Measurements from ENCODE around the gene LRRC7.

Gene LRRC7

DNA sequence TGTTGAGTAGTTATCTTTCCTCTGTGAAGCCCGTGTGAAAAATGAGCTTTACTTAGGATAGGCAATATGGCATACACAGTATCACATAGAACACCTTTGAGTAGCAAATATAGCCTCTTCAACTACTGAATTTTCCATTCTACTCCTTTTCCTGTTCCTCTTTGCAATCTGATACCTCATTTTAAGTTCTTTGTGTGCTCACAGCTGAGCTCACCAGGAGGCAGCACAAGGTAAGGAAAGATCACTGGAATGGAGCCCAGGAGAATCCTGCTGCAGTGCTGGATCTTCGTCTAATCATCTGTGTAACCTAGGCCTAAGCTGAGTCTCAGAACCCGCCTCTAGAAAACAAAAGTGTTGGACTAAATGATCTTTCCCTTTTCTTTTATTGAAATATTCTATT lies 466.7 kb downstream of the LRRC7 start:
- no peaks in the 10 kb centered on the region for H3K9me2 ChIP-seq (replicated peaks; ENCODE audit: low read depth, low read length)
- no peaks in the 10 kb centered on the region for H3K9me3 ChIP-seq (ENCODE audit: insufficient read depth, low read depth, low read length)
- H3K4me1 ChIP-seq (ENCODE audit: insufficient read depth, low read length, poor library complexity, severe bottlenecking), result peaks cover 7% of the 10 kb centered on the region
- no peak overlapping the region for H2AFZ ChIP-seq (ENCODE audit: low read length)
- H3F3A ChIP-seq (ENCODE audit: low read depth), result no peaks in the 10 kb centered on the region
- H3K9ac ChIP-seq (ENCODE audit: low read depth, low read length, poor library complexity, severe bottlenecking), result no peak overlapping the region
- H3K4me3 ChIP-seq (ENCODE audit: low read length, poor library complexity, severe bottlenecking), result no peak overlapping the region
- no peak overlapping the region for H3K4me2 ChIP-seq (ENCODE audit: low read depth, low read length, poor library complexity, severe bottlenecking)
- no peak for TF ChIP-seq EZH2phosphoT487 (IDR thresholded peaks at IDR 0.05; ENCODE audit: borderline replicate concordance)
- TF ChIP-seq, protein P1, sequence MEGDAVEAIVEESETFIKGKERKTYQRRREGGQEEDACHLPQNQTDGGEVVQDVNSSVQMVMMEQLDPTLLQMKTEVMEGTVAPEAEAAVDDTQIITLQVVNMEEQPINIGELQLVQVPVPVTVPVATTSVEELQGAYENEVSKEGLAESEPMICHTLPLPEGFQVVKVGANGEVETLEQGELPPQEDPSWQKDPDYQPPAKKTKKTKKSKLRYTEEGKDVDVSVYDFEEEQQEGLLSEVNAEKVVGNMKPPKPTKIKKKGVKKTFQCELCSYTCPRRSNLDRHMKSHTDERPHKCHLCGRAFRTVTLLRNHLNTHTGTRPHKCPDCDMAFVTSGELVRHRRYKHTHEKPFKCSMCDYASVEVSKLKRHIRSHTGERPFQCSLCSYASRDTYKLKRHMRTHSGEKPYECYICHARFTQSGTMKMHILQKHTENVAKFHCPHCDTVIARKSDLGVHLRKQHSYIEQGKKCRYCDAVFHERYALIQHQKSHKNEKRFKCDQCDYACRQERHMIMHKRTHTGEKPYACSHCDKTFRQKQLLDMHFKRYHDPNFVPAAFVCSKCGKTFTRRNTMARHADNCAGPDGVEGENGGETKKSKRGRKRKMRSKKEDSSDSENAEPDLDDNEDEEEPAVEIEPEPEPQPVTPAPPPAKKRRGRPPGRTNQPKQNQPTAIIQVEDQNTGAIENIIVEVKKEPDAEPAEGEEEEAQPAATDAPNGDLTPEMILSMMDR (conservative IDR thresholded peaks at IDR 0.05; ENCODE audit: low read length), result peak; percentile 47
- no peaks in the 10 kb centered on the region for H4K20me1 ChIP-seq (ENCODE audit: insufficient read depth, low read length, poor library complexity, severe bottlenecking)
- H3K27me3 ChIP-seq (ENCODE audit: insufficient read depth, low read length, poor library complexity, severe bottlenecking), result no peaks in the 10 kb centered on the region
- H3K36me3 ChIP-seq (ENCODE audit: insufficient read depth, low read length), result no peaks in the 10 kb centered on the region
- no peaks in the 10 kb centered on the region for H3K79me2 ChIP-seq (ENCODE audit: insufficient read depth, low read length)

GRCh38 chr1:70038025-70038424 lies 470.3 kb downstream of the LRRC7 start:
- H3K9me2 ChIP-seq (replicated peaks; ENCODE audit: low read depth, low read length), result no peaks in the 10 kb centered on the region
- H3K9ac ChIP-seq (ENCODE audit: low read depth, low read length, poor library complexity, severe bottlenecking), result no peak overlapping the region
- H3K4me1 ChIP-seq (ENCODE audit: insufficient read depth, low read length, poor library complexity, severe bottlenecking), result no peaks in the 10 kb centered on the region
- no peaks in the 10 kb centered on the region for H3K27me3 ChIP-seq (ENCODE audit: insufficient read depth, low read length, poor library complexity, severe bottlenecking)
- no peak overlapping the region for H3K4me2 ChIP-seq (ENCODE audit: low read depth, low read length, poor library complexity, severe bottlenecking)
- no peaks in the 10 kb centered on the region for H3K9me3 ChIP-seq (ENCODE audit: insufficient read depth, low read depth, low read length)
- no peak overlapping the region for H3K4me3 ChIP-seq (ENCODE audit: low read length, poor library complexity, severe bottlenecking)
- H4K20me1 ChIP-seq (ENCODE audit: insufficient read depth, low read length, poor library complexity, severe bottlenecking), result no peaks in the 10 kb centered on the region
- no peak for TF ChIP-seq EZH2phosphoT487 (IDR thresholded peaks at IDR 0.05; ENCODE audit: borderline replicate concordance)
- TF ChIP-seq, protein P1 (conservative IDR thresholded peaks at IDR 0.05; ENCODE audit: low read length), result no peak
- H3K79me2 ChIP-seq (ENCODE audit: insufficient read depth, low read length), result no peaks in the 10 kb centered on the region
- no peaks in the 10 kb centered on the region for H3K36me3 ChIP-seq (ENCODE audit: insufficient read depth, low read length)
- H2AFZ ChIP-seq (ENCODE audit: low read length), result no peak overlapping the region
- no peaks in the 10 kb centered on the region for H3F3A ChIP-seq (ENCODE audit: low read depth)

- no peak overlapping the region for H3K4me2 ChIP-seq (ENCODE audit: low read depth, low read length, poor library complexity, severe bottlenecking)
- no peaks in the 10 kb centered on the region for H3F3A ChIP-seq (ENCODE audit: low read depth)
- no peaks in the 10 kb centered on the region for H3K27me3 ChIP-seq (ENCODE audit: insufficient read depth, low read length, poor library complexity, severe bottlenecking)
- no peaks in the 10 kb centered on the region for H4K20me1 ChIP-seq (ENCODE audit: insufficient read depth, low read length, poor library complexity, severe bottlenecking)
- no peak overlapping the region for H3K9ac ChIP-seq (ENCODE audit: low read depth, low read length, poor library complexity, severe bottlenecking)
- no peaks in the 10 kb centered on the region for H3K9me2 ChIP-seq (replicated peaks; ENCODE audit: low read depth, low read length)
- H3K9me3 ChIP-seq (ENCODE audit: insufficient read depth, low read depth, low read length), result no peaks in the 10 kb centered on the region
- no peak overlapping the region for H2AFZ ChIP-seq (ENCODE audit: low read length)
- H3K4me1 ChIP-seq (ENCODE audit: insufficient read depth, low read length, poor library complexity, severe bottlenecking), result no peaks in the 10 kb centered on the region
- no peak for TF ChIP-seq EZH2phosphoT487 (IDR thresholded peaks at IDR 0.05; ENCODE audit: borderline replicate concordance)
- H3K36me3 ChIP-seq (ENCODE audit: insufficient read depth, low read length), result no peaks in the 10 kb centered on the region
- H3K79me2 ChIP-seq (ENCODE audit: insufficient read depth, low read length), result no peaks in the 10 kb centered on the region
- no peak overlapping the region for H3K4me3 ChIP-seq (ENCODE audit: low read length, poor library complexity, severe bottlenecking)
Observed at GRCh38 chr1:70039485-70039884, 471.8 kb downstream of the LRRC7 start.

GRCh38 chr1:70041317-70042045 lies 473.8 kb downstream of the LRRC7 start:
- Histone ChIP-seq H3K4me2 (ENCODE audit: low read depth, low read length, poor library complexity, severe bottlenecking) (no peak overlapping the region), H3K79me2 (ENCODE audit: insufficient read depth, low read length) (no peaks in the 10 kb centered on the region), H3K4me1 (ENCODE audit: insufficient read depth, low read length, poor library complexity, severe bottlenecking) (no peaks in the 10 kb centered on the region), H3K9ac (ENCODE audit: low read depth, low read length, poor library complexity, severe bottlenecking) (no peak overlapping the region), H3K27me3 (ENCODE audit: insufficient read depth, low read length, poor library complexity, severe bottlenecking) (no peaks in the 10 kb centered on the region), H4K20me1 (ENCODE audit: insufficient read depth, low read length, poor library complexity, severe bottlenecking) (no peaks in the 10 kb centered on the region), H3K9me2 (replicated peaks; ENCODE audit: low read depth, low read length) (no peaks in the 10 kb centered on the region), H3K36me3 (ENCODE audit: insufficient read depth, low read length) (no peaks in the 10 kb centered on the region), H3F3A (ENCODE audit: low read depth) (no peaks in the 10 kb centered on the region), H3K9me3 (ENCODE audit: insufficient read depth, low read depth, low read length) (no peaks in the 10 kb centered on the region), H3K4me3 (ENCODE audit: low read length, poor library complexity, severe bottlenecking) (no peak overlapping the region), H2AFZ (ENCODE audit: low read length) (no peak overlapping the region)
- TF ChIP-seq, protein P1 (conservative IDR thresholded peaks at IDR 0.05; ENCODE audit: low read length), result no peak
- no peak for TF ChIP-seq EZH2phosphoT487 (IDR thresholded peaks at IDR 0.05; ENCODE audit: borderline replicate concordance)
